H1 (cell line): Measurements from ENCODE around the gene CUEDC2. TPM values are rescaled to one million over a fixed set of nuclear protein-coding genes. Genes with fewer than 3 reads are reported as not detected.

ENCODE experiments used
- CTCF ChIA-PET: fragments of 300-600 bp; sonication (Branson Sonifier 250); formaldehyde crosslinking; loops from one replicate; lab custom pipeline; 2021; ENCODE audit not compliant: partially characterized antibody; lab: Charles Lee
- POLR2A ChIA-PET: fragments of 300-600 bp; sonication (Branson Sonifier 250); formaldehyde crosslinking; loops from one replicate; lab custom pipeline; 2021; ENCODE audit warnings: inconsistent platforms; ENCODE audit not compliant: partially characterized antibody; lab: Charles Lee
- DNase-seq, 2 experiments: peaks; one replicate each; pipeline versions ENCODE4 v3.0.0 to v3.0.0-alpha.2; 2010 to 2022; ENCODE audit warnings: low spot score in 2 of 2, low read depth in 1 of 2, mixed read lengths in 1 of 2
- FAIRE-seq: peaks from 2 replicates; lab custom pipeline; 2011; peaks lifted over from hg19 to GRCh38; lab: Jason Lieb, UNC
- H2AFZ ChIP-seq: 2 replicates; pipeline ENCODE4 v1.8.1; 2012; ENCODE audit warnings: low read length, inconsistent platforms
- H2AK5ac ChIP-seq: 2 replicates; pipeline ENCODE4 v1.6.1; 2013; ENCODE audit warnings: low read depth, low read length
- H2BK120ac ChIP-seq: replicated peaks from 2 replicates; pipeline ENCODE3; 2013; ENCODE audit warnings: low read depth, low read length, inconsistent platforms
- H2BK12ac ChIP-seq: 2 replicates; pipeline ENCODE4 v1.6.1; 2013; ENCODE audit warnings: low read depth, low read length
- H2BK15ac ChIP-seq: 2 replicates; pipeline ENCODE4 v1.6.1; 2013; ENCODE audit warnings: low read length
- H2BK20ac ChIP-seq: 2 replicates; pipeline ENCODE4 v1.6.1; 2013; ENCODE audit warnings: low read length
- H2BK5ac ChIP-seq: 2 replicates; pipeline ENCODE4 v1.6.1; 2013; ENCODE audit warnings: low read depth, low read length
- H3K14ac ChIP-seq: 2 replicates; pipeline ENCODE4 v1.6.1; 2013; ENCODE audit warnings: inconsistent platforms; ENCODE audit not compliant: insufficient read length
- H3K18ac ChIP-seq: 2 replicates; pipeline ENCODE4 v1.6.1; 2013; ENCODE audit warnings: low read length; ENCODE audit errors: extremely low read depth
- H3K23ac ChIP-seq: 2 replicates; pipeline ENCODE4 v1.6.1; 2013; ENCODE audit warnings: inconsistent platforms; ENCODE audit not compliant: insufficient read length
- H3K23me2 ChIP-seq: 2 replicates; pipeline ENCODE4 v1.6.1; 2013; ENCODE audit warnings: low read depth, low read length
- H3K27ac ChIP-seq: 2 replicates; pipeline ENCODE4 v1.6.1; 2011; ENCODE audit warnings: low read depth, low read length, inconsistent platforms
- H3K27me3 ChIP-seq, 4 experiments: replicated peaks in 1 of 4; 1 replicate in 1 of 4; 2 replicates in 3 of 4; pipeline versions ENCODE4 v1.6.1 to v1.8.1; 2011 to 2013; ENCODE audit warnings: low read length in 3 of 4, mild to moderate bottlenecking in 3 of 4, inconsistent platforms in 2 of 4, mixed read lengths in 2 of 4, moderate library complexity in 1 of 4; ENCODE audit not compliant: control insufficient read depth in 3 of 4, insufficient read depth in 3 of 4; ENCODE audit errors: extremely low read depth in 1 of 4
- H3K36me3 ChIP-seq, 4 experiments: 2 replicates each; pipeline versions ENCODE4 v1.6.1 to v1.8.1; 2011 to 2013; ENCODE audit warnings: mild to moderate bottlenecking in 4 of 4, low read length in 3 of 4, moderate library complexity in 2 of 4, control low read depth in 1 of 4, inconsistent platforms in 1 of 4; ENCODE audit not compliant: insufficient read depth in 4 of 4, control insufficient read depth in 2 of 4
- H3K4ac ChIP-seq: replicated peaks from 2 replicates; pipeline ENCODE3; 2013; ENCODE audit warnings: low read length, low read depth, mixed read lengths, inconsistent platforms; ENCODE audit not compliant: insufficient read length
- H3K4me1 ChIP-seq, 4 experiments: replicated peaks in 1 of 4; 1 replicate in 1 of 4; 2 replicates in 3 of 4; pipeline versions ENCODE4 v1.6.1 to v1.8.1; 2011 to 2013; ENCODE audit warnings: low read length in 3 of 4, inconsistent platforms in 2 of 4, mixed read lengths in 1 of 4; ENCODE audit not compliant: insufficient read depth in 4 of 4, control insufficient read depth in 3 of 4
- H3K4me2 ChIP-seq, 2 experiments: 2 replicates each; pipeline versions ENCODE4 v1.6.1 to v1.8.1; 2011 to 2013; ENCODE audit warnings: low read depth in 2 of 2, low read length in 2 of 2, control low read depth in 1 of 2, inconsistent platforms in 1 of 2, mild to moderate bottlenecking in 1 of 2; ENCODE audit not compliant: insufficient read depth in 1 of 2
- H3K4me3 ChIP-seq, 4 experiments: fragments of 200-600, 300-600 bp in 1 of 4; sonication (generic), shearing (Covaris generic), sonication (Bioruptor Twin) in 1 of 4; 2 replicates each; pipeline versions ENCODE4 v1.5.1 to v1.8.1; 2011 to 2016; ENCODE audit warnings: low read length in 4 of 4, low read depth in 3 of 4, control low read depth in 2 of 4, inconsistent platforms in 2 of 4, mild to moderate bottlenecking in 2 of 4, mixed read lengths in 1 of 4, moderate library complexity in 1 of 4; ENCODE audit not compliant: insufficient read depth in 2 of 4; ENCODE audit errors: extremely low read depth in 1 of 4
- H3K56ac ChIP-seq: replicated peaks from 2 replicates; pipeline ENCODE3; 2013; ENCODE audit warnings: low read depth, mild to moderate bottlenecking, mixed read lengths, low read length, inconsistent platforms; ENCODE audit not compliant: insufficient read length
- H3K79me1 ChIP-seq: 2 replicates; pipeline ENCODE4 v1.6.1; 2013; ENCODE audit warnings: low read depth, low read length, control low read depth
- H3K79me2 ChIP-seq, 2 experiments: 2 replicates each; pipeline versions ENCODE4 v1.6.1 to v1.8.1; 2012 to 2013; ENCODE audit warnings: low read length in 2 of 2, mild to moderate bottlenecking in 2 of 2, inconsistent platforms in 1 of 2; ENCODE audit not compliant: insufficient read depth in 2 of 2, control insufficient read depth in 1 of 2
- H3K9ac ChIP-seq, 4 experiments: replicated peaks in 1 of 4; 1 replicate in 1 of 4; 2 replicates in 3 of 4; pipeline versions ENCODE4 v1.6.1 to v1.8.1; 2011 to 2013; ENCODE audit warnings: low read depth in 3 of 4, low read length in 3 of 4, control low read depth in 2 of 4, mild to moderate bottlenecking in 2 of 4, moderate library complexity in 2 of 4, inconsistent platforms in 1 of 4; ENCODE audit errors: extremely low read depth in 1 of 4
- H3K9me3 ChIP-seq, 2 experiments: 2 replicates each; pipeline versions ENCODE4 v1.6.1 to v1.8.1; 2012 to 2013; ENCODE audit warnings: mild to moderate bottlenecking in 2 of 2, moderate library complexity in 2 of 2, control low read depth in 1 of 2, inconsistent platforms in 1 of 2, low read depth in 1 of 2, low read length in 1 of 2, mixed read lengths in 1 of 2; ENCODE audit not compliant: insufficient read depth in 2 of 2
- H4K20me1 ChIP-seq, 2 experiments: replicated peaks in 1 of 2; 2 replicates each; pipeline versions ENCODE3 to v1.8.1; 2011 to 2013; ENCODE audit warnings: inconsistent platforms in 2 of 2, low read length in 2 of 2, mild to moderate bottlenecking in 1 of 2; ENCODE audit not compliant: insufficient read depth in 2 of 2, control insufficient read depth in 1 of 2
- H4K5ac ChIP-seq: 2 replicates; pipeline ENCODE4 v1.6.1; 2013; ENCODE audit warnings: low read length, low read depth, mixed read lengths, inconsistent platforms; ENCODE audit not compliant: insufficient read length
- H4K8ac ChIP-seq: 2 replicates; pipeline ENCODE4 v1.8.0; 2013; ENCODE audit warnings: mild to moderate bottlenecking, moderate library complexity, low read length, inconsistent platforms; ENCODE audit not compliant: insufficient read depth; ENCODE audit errors: extremely low read depth
- H4K91ac ChIP-seq: replicated peaks from 2 replicates; pipeline ENCODE3; 2013; ENCODE audit warnings: low read length, mixed read lengths, inconsistent platforms; ENCODE audit not compliant: insufficient read length
- CHD1 ChIP-seq: IDR thresholded peaks from 2 replicates; pipeline ENCODE4 v1.6.1; 2012; ENCODE audit warnings: low read depth, low read length, improper control_type of control experiment
- KDM5A ChIP-seq: fragments of 200-600 bp; IDR thresholded peaks from 2 replicates; pipeline ENCODE4 v1.7.1; 2012; ENCODE audit warnings: mild to moderate bottlenecking, low read length, inconsistent platforms, mixed read lengths
- YY1 ChIP-seq: IDR thresholded peaks from 2 replicates; pipeline ENCODE4 v1.6.1; 2011; ENCODE audit warnings: low read depth, mild to moderate bottlenecking, low read length
- WGBS, 2 experiments: shearing (Covaris generic) in 1 of 2; methylation state at CpG; one replicate each; pipeline versions ENCODE4 v1.1.6 to v1.1.7; 2013 to 2015; ENCODE audit warnings: low lambda C conversion rate in 2 of 2, mixed read lengths in 2 of 2, inconsistent platforms in 1 of 2, low coverage in 1 of 2, missing lambda C conversion rate in 1 of 2; ENCODE audit not compliant: insufficient replicate concordance in 2 of 2, insufficient coverage in 1 of 2, insufficient read length in 1 of 2; ENCODE audit errors: extremely low coverage in 1 of 2, missing lambda C conversion rate in 1 of 2; 5-methylcytosine and 5-hydroxymethylcytosine counted together
- polyA plus RNA-seq, 7 experiments: library from polyadenylated mRNA; depleted of rRNA in 3 of 7; stranded (reverse) in 5 of 7; unstranded in 2 of 7; fragments of >200 nt in 5 of 7; fragments of 200-250 nt in 2 of 7; gene quantifications; 1 replicate in 5 of 7; 2 replicates in 1 of 7; 4 replicates in 1 of 7; pipeline versions ENCODE4 v1.2.1 to v1.2.3, GENCODE V29; 2011 to 2013; ENCODE audit warnings: missing spikeins in 2 of 7, mixed read lengths in 2 of 7
- total RNA-seq: library from RNA; stranded (reverse); fragmentation: NEBNext Ultra II Directional; extraction: Animal tissue kit (Norgen Biotek cat#: 25700); gene quantifications from 2 replicates; pipeline ENCODE4 v1.2.1, GENCODE V29; 2021
- TF ChIP-seq, protein P1 (sequence below): IDR thresholded peaks from 2 replicates; pipeline ENCODE4 v1.6.1; 2012; ENCODE audit warnings: inconsistent platforms

CUEDC2 gene
- total and polyA plus RNA-seq, 2 of the 8 experiments (the other 6 are each of a cell fraction or from before 2014, with no cell fraction given) = 41.7 to 55.2 TPM

DNA sequence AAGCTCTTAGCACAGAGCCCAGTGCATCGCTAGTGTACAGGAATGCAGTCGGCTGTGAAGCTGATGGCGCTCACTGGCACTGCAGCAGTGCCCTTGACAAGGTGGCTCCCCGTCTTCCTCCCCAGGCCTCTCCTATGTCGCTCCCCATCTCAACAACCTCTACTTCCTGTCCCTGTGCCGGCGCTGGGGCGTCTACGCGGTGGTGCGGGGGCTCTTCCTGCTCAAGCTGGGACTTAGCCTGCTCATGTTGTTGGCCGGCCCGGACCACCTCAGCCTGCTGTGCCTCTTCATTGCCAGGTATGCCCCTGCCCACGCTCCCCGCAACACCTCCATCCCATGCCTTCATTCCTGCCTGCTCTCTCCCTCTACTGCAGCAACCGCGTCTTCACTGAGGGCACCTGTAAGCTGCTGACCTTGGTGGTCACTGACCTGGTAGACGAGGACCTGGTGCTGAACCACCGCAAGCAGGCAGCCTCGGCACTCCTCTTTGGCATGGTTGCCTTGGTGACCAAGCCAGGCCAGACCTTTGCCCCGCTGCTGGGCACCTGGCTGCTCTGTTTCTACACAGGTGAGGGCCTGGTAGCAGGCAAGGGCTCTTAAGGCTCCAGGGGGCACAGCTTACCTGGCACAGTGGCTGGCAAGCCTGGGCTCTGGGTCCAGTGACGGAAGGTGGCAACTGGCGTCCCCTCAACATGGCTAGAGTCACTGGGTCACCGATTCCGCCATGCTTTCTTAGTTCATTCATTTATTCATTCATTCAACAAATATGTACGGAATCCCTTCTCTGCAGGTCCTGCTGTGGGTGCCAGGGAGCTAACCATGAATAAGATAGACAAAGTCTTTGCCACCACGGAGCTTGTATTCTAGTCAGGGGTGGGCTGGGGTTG lies 41.3 kb upstream of the CUEDC2 start:
- no peak overlapping the region for H2AK5ac ChIP-seq
- H4K91ac ChIP-seq = no peak overlapping the region
- no peak overlapping the region; the same call in 1 of the 2 replicates for H4K8ac ChIP-seq
- DNase-seq (no peak), FAIRE-seq (no peak)
- no peak overlapping the region for H2BK15ac ChIP-seq
- no peak overlapping the region for H3K23ac ChIP-seq
- H2BK12ac ChIP-seq = no peak overlapping the region
- peaks cover 0 to 7% of the 10 kb centered on the region in 2 experiments for H4K20me1 ChIP-seq
- H3K4me2 ChIP-seq = no peak overlapping the region
- no peak overlapping the region for H2BK120ac ChIP-seq
- no peak overlapping the region for H3K27ac ChIP-seq
- no peak overlapping the region for H3K14ac ChIP-seq
- no peaks in the 10 kb centered on the region for H3K9me3 ChIP-seq
- no peak overlapping the region for H2BK5ac ChIP-seq
- ChIA-PET CTCF (interaction anchor here (0.8 to 2.4 kb wide), 9 partner anchors 9 to 244 kb away, joined by 3 to 11 read pairs (median 4); partner anchors contain the start of gene FBXL15), POLR2A (interaction anchor here (0.6 to 2.7 kb wide), 5 partner anchors 8 to 360 kb away, joined by 3 to 8 read pairs (median 3); partner anchors contain the start of gene FBXL15)
- no peaks in the 10 kb centered on the region for H3K79me1 ChIP-seq
- no peak overlapping the region for H4K5ac ChIP-seq
- no peaks in the 10 kb centered on the region for H3K4me1 ChIP-seq
- no peak overlapping the region for H2AFZ ChIP-seq
- no peak overlapping the region for H3K4ac ChIP-seq
- H2BK20ac ChIP-seq = no peak overlapping the region
- no peak overlapping the region for H3K18ac ChIP-seq
- 94% methylated on average over 26 of the region's 27 CpGs; no CpG with 5 or more reads in 1 of the 2 experiments for WGBS, 2 experiments
- H3K4me3 ChIP-seq = no peak overlapping the region
- no peaks in the 10 kb centered on the region for H3K23me2 ChIP-seq
- peaks cover 0 to 5% (median 2%) of the 10 kb centered on the region in 4 experiments; a peak in 5 of 8 replicates for H3K36me3 ChIP-seq
- H3K56ac ChIP-seq = no peak overlapping the region
- H3K79me2 ChIP-seq = no peaks in the 10 kb centered on the region
- H3K27me3 ChIP-seq = no peaks in the 10 kb centered on the region; a peak in 1 of 7 replicates
- no peak overlapping the region for H3K9ac ChIP-seq
- no peak for TF ChIP-seq YY1
- TF ChIP-seq, protein P1, sequence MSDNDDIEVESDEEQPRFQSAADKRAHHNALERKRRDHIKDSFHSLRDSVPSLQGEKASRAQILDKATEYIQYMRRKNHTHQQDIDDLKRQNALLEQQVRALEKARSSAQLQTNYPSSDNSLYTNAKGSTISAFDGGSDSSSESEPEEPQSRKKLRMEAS = no peak
- TF ChIP-seq CHD1 = no peak
- TF ChIP-seq KDM5A = no peak
